SK-N-SH treated with all-trans-retinoic acid at 6 μM for 48 hours (cell line): ENCODE data around the gene VAC14.

Experiments used
- ARNTL ChIP-seq: fragments of 450-650 bp; formaldehyde crosslinking; IDR thresholded peaks from 2 replicates; pipeline ENCODE4 v1.5.0; 2020; ENCODE audit warnings: low read depth, mild to moderate bottlenecking, moderate library complexity, borderline replicate concordance
- CSDC2 ChIP-seq: fragments of 250-450 bp; sonication (Bioruptor Pico); IDR thresholded peaks from 2 replicates; pipeline ENCODE4 v1.5.0; 2020; ENCODE audit warnings: mild to moderate bottlenecking, moderate library complexity
- ISL1 ChIP-seq: fragments of 250-450 bp; sonication (Bioruptor Pico); IDR thresholded peaks from 2 replicates; pipeline ENCODE4 v2.1.2; 2022; ENCODE audit warnings: mild to moderate bottlenecking, moderate library complexity
- RARB ChIP-seq: fragments of 250-450 bp; sonication (Bioruptor Pico); IDR thresholded peaks from 2 replicates; pipeline ENCODE4 v1.8.0; 2021; ENCODE audit warnings: mild to moderate bottlenecking, moderate library complexity
- TCF4 ChIP-seq: fragments of 250-450 bp; sonication (Bioruptor Pico); IDR thresholded peaks from 2 replicates; pipeline ENCODE4 v1.8.0; 2021; ENCODE audit warnings: mild to moderate bottlenecking, moderate library complexity, borderline replicate concordance
- ZC3H10 ChIP-seq: fragments of 250-450 bp; sonication (Bioruptor Pico); IDR thresholded peaks from 2 replicates; pipeline ENCODE4 v1.5.1; 2021; ENCODE audit warnings: mild to moderate bottlenecking, moderate library complexity
- ZFP3 ChIP-seq: fragments of 250-450 bp; sonication (Bioruptor Pico); IDR thresholded peaks from 2 replicates; pipeline ENCODE4 v1.5.0; 2020; ENCODE audit warnings: mild to moderate bottlenecking, moderate library complexity
- ZFP30 ChIP-seq: fragments of 450-650 bp; formaldehyde crosslinking; IDR thresholded peaks from 2 replicates; pipeline ENCODE4 v1.5.0; 2022; ENCODE audit warnings: mild to moderate bottlenecking, moderate library complexity
- ZNF8 ChIP-seq: fragments of 450-650 bp; formaldehyde crosslinking; IDR thresholded peaks from 2 replicates; pipeline ENCODE4 v1.5.0; 2020; ENCODE audit warnings: mild to moderate bottlenecking, moderate library complexity
- TF ChIP-seq, protein P1 (sequence below): fragments of 250-450 bp; sonication (Bioruptor Pico); IDR thresholded peaks from 2 replicates; pipeline ENCODE4 v1.5.1; 2020; ENCODE audit warnings: low read depth, mild to moderate bottlenecking, moderate library complexity
- TF ChIP-seq, protein P2 (sequence below): fragments of 250-450 bp; sonication (Bioruptor Pico); IDR thresholded peaks from 2 replicates; pipeline ENCODE4 v1.5.0; 2020; ENCODE audit warnings: mild to moderate bottlenecking, moderate library complexity
- TF ChIP-seq, protein P3 (sequence below): fragments of 250-450 bp; sonication (Bioruptor Pico); IDR thresholded peaks from 2 replicates; pipeline ENCODE4 v1.8.0; 2020; ENCODE audit warnings: mild to moderate bottlenecking, moderate library complexity, borderline replicate concordance
- TF ChIP-seq, protein P4 (sequence below): fragments of 250-450 bp; sonication (Bioruptor Pico); IDR thresholded peaks from 2 replicates; pipeline ENCODE4 v1.8.0; 2021; ENCODE audit warnings: low read depth, mild to moderate bottlenecking, moderate library complexity, borderline replicate concordance

DNA sequence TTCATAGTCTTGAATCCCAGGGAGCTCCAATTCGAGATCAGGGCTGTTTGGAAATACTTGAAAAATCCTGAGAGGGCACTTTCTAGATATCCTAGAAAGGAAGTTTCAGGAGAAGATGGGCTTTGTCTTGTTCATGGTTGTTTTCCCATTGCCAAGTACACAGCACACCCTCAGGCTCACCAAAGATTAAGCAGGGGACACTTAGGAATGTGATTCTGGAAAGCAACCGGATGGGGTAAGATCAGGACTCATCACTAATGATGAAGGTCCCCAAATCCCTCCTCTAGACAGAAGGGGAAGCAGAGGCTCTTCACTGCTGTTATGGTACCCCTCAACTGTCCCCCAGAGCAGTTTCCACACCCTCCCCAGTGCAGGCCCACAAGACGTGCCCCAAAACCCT, 40.7 kb downstream of the VAC14 start:
- no peak for TF ChIP-seq ZFP30 (CRISPR knock-in tag)
- no peak for TF ChIP-seq ZC3H10
- TF ChIP-seq ISL1, result no peak
- no peak for TF ChIP-seq TCF4 (CRISPR knock-in tag)
- no peak for TF ChIP-seq RARB (CRISPR knock-in tag)
- TF ChIP-seq, protein P1, sequence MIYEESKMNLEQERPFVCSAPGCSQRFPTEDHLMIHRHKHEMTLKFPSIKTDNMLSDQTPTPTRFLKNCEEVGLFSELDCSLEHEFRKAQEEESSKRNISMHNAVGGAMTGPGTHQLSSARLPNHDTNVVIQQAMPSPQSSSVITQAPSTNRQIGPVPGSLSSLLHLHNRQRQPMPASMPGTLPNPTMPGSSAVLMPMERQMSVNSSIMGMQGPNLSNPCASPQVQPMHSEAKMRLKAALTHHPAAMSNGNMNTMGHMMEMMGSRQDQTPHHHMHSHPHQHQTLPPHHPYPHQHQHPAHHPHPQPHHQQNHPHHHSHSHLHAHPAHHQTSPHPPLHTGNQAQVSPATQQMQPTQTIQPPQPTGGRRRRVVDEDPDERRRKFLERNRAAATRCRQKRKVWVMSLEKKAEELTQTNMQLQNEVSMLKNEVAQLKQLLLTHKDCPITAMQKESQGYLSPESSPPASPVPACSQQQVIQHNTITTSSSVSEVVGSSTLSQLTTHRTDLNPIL (CRISPR knock-in tag), result no peak
- TF ChIP-seq, protein P2, sequence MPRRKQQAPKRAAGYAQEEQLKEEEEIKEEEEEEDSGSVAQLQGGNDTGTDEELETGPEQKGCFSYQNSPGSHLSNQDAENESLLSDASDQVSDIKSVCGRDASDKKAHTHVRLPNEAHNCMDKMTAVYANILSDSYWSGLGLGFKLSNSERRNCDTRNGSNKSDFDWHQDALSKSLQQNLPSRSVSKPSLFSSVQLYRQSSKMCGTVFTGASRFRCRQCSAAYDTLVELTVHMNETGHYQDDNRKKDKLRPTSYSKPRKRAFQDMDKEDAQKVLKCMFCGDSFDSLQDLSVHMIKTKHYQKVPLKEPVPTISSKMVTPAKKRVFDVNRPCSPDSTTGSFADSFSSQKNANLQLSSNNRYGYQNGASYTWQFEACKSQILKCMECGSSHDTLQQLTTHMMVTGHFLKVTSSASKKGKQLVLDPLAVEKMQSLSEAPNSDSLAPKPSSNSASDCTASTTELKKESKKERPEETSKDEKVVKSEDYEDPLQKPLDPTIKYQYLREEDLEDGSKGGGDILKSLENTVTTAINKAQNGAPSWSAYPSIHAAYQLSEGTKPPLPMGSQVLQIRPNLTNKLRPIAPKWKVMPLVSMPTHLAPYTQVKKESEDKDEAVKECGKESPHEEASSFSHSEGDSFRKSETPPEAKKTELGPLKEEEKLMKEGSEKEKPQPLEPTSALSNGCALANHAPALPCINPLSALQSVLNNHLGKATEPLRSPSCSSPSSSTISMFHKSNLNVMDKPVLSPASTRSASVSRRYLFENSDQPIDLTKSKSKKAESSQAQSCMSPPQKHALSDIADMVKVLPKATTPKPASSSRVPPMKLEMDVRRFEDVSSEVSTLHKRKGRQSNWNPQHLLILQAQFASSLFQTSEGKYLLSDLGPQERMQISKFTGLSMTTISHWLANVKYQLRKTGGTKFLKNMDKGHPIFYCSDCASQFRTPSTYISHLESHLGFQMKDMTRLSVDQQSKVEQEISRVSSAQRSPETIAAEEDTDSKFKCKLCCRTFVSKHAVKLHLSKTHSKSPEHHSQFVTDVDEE (CRISPR knock-in tag), result no peak
- TF ChIP-seq, protein P3, sequence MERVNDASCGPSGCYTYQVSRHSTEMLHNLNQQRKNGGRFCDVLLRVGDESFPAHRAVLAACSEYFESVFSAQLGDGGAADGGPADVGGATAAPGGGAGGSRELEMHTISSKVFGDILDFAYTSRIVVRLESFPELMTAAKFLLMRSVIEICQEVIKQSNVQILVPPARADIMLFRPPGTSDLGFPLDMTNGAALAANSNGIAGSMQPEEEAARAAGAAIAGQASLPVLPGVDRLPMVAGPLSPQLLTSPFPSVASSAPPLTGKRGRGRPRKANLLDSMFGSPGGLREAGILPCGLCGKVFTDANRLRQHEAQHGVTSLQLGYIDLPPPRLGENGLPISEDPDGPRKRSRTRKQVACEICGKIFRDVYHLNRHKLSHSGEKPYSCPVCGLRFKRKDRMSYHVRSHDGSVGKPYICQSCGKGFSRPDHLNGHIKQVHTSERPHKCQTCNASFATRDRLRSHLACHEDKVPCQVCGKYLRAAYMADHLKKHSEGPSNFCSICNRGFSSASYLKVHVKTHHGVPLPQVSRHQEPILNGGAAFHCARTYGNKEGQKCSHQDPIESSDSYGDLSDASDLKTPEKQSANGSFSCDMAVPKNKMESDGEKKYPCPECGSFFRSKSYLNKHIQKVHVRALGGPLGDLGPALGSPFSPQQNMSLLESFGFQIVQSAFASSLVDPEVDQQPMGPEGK (CRISPR knock-in tag), result no peak
- TF ChIP-seq, protein P4, sequence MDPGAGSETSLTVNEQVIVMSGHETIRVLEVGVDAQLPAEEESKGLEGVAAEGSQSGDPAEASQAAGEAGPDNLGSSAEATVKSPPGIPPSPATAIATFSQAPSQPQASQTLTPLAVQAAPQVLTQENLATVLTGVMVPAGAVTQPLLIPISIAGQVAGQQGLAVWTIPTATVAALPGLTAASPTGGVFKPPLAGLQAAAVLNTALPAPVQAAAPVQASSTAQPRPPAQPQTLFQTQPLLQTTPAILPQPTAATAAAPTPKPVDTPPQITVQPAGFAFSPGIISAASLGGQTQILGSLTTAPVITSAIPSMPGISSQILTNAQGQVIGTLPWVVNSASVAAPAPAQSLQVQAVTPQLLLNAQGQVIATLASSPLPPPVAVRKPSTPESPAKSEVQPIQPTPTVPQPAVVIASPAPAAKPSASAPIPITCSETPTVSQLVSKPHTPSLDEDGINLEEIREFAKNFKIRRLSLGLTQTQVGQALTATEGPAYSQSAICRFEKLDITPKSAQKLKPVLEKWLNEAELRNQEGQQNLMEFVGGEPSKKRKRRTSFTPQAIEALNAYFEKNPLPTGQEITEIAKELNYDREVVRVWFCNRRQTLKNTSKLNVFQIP (CRISPR knock-in tag), result no peak
- TF ChIP-seq ZFP3, result no peak
- TF ChIP-seq CSDC2, result no peak
- no peak for TF ChIP-seq ZNF8 (CRISPR knock-in tag)
- no peak for TF ChIP-seq ARNTL (CRISPR knock-in tag)
